Lung (tissue), 12 donors: ENCODE data around the gene ABHD12B. TPM values are rescaled to one million over a fixed set of nuclear protein-coding genes. Genes with fewer than 3 reads are reported as not detected.
"Not testable (repeated sequence)": the region's sequence is repeated elsewhere in the genome, so short reads cannot be mapped to it uniquely, and the experiment has no call there.

Source experiments
- ATAC-seq: fragments of 200-7000 bp; cut with Tn5 transposase; one replicate; pipeline ENCODE4 v1.9.1; 2020; ENCODE audit warnings: moderate number of reproducible peaks; ENCODE audit not compliant: insufficient read depth, low FRiP score
- DNase-seq, 3 donors: peaks; one replicate each; pipeline ENCODE4 v3.0.0-alpha.2; 2013 to 2017
- H3K27ac ChIP-seq, 2 donors: one replicate each; pipeline ENCODE4 v1.5.1; 2013; ENCODE audit warnings: mild to moderate bottlenecking in 2 of 2, moderate library complexity in 2 of 2, control low read depth in 1 of 2, inconsistent platforms in 1 of 2, low read depth in 1 of 2, low read length in 1 of 2
- H3K27me3 ChIP-seq, 3 donors: one replicate each; pipeline ENCODE4 v1.5.1; 2013; ENCODE audit warnings: low read length in 2 of 3; ENCODE audit not compliant: control insufficient read depth in 3 of 3, insufficient read depth in 3 of 3
- H3K36me3 ChIP-seq, 4 donors: one replicate each; pipeline ENCODE4 v1.5.1; 2013; ENCODE audit warnings: low read length in 4 of 4, mild to moderate bottlenecking in 1 of 4, moderate library complexity in 1 of 4; ENCODE audit not compliant: control insufficient read depth in 4 of 4, insufficient read depth in 4 of 4
- H3K4me1 ChIP-seq, 5 donors: one replicate each; pipeline ENCODE4 v1.5.1; 2013; ENCODE audit warnings: low read length in 5 of 5, mild to moderate bottlenecking in 2 of 5, moderate library complexity in 1 of 5; ENCODE audit not compliant: control insufficient read depth in 5 of 5, insufficient read depth in 5 of 5
- H3K4me3 ChIP-seq: one replicate; pipeline ENCODE4 v1.5.1; 2013; ENCODE audit warnings: mild to moderate bottlenecking, control low read depth, moderate library complexity
- H3K9ac ChIP-seq, 2 donors: one replicate each; pipeline ENCODE4 v1.5.1; 2013; ENCODE audit warnings: low read length in 2 of 2, control low read depth in 1 of 2; ENCODE audit not compliant: insufficient read depth in 1 of 2
- H3K9me3 ChIP-seq, 4 donors: one replicate each; pipeline ENCODE4 v1.5.1; 2013; ENCODE audit warnings: low read length in 3 of 4, mild to moderate bottlenecking in 1 of 4, moderate library complexity in 1 of 4; ENCODE audit not compliant: control insufficient read depth in 4 of 4, insufficient read depth in 3 of 4
- WGBS, 2 donors: extraction: QIAGEN DNeasy Blood & Tissue Kit; methylation state at CpG; one replicate each; pipeline ENCODE4 v1.1.7; 2013; 5-methylcytosine and 5-hydroxymethylcytosine counted together
- polyA plus RNA-seq, 2 donors: library from polyadenylated mRNA; stranded (reverse); fragments of 200-250 nt; gene quantifications; one replicate each; pipeline ENCODE4 v1.2.1, GENCODE V29; 2013
- total RNA-seq, 2 donors: library from RNA; depleted of rRNA in 1 of 2; stranded (reverse); fragments of >200 nt in 1 of 2; gene quantifications; one replicate each; pipeline ENCODE4 v1.2.1, GENCODE V29; 2014 to 2021
- TF ChIP-seq, protein P1 (sequence below): IDR thresholded peaks from 2 replicates; pipeline ENCODE4 v1.5.1; 2012; ENCODE audit warnings: mild to moderate bottlenecking; ENCODE audit errors: control extremely low read depth, extremely low read depth
- donor health status: control.
- donor health status: control.
- donor health status: Bipolar disorder and iron deficiency.
- donor health status: healthy.
- donor health status: DM: yes; HTN: yes; CAD: no.

The ABHD12B gene
- total and polyA plus RNA-seq, 4 donors, result 0.56 to 1.0 (median 0.95) TPM; not detected in 1

DNA sequence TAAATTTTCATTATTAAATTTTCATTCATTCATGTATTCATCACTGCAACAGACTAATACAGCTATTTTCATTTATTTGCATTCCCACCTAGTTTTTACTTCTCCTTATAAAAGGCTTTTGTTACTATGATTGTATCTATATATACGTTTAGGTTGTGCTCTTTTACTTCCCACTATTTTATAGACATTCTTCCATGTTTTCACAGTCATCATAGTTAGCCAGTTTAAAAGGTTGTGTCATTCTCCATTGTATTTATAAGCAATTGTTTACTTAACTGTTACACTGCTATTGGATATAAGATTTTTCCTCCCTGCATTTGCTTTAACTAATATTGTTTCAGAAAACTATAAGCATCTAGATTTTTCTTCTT is 12.0 kb downstream of the ABHD12B start:
- TF ChIP-seq, protein P1, sequence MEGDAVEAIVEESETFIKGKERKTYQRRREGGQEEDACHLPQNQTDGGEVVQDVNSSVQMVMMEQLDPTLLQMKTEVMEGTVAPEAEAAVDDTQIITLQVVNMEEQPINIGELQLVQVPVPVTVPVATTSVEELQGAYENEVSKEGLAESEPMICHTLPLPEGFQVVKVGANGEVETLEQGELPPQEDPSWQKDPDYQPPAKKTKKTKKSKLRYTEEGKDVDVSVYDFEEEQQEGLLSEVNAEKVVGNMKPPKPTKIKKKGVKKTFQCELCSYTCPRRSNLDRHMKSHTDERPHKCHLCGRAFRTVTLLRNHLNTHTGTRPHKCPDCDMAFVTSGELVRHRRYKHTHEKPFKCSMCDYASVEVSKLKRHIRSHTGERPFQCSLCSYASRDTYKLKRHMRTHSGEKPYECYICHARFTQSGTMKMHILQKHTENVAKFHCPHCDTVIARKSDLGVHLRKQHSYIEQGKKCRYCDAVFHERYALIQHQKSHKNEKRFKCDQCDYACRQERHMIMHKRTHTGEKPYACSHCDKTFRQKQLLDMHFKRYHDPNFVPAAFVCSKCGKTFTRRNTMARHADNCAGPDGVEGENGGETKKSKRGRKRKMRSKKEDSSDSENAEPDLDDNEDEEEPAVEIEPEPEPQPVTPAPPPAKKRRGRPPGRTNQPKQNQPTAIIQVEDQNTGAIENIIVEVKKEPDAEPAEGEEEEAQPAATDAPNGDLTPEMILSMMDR, result no peak
- DNase-seq (no peak), ATAC-seq (no peak)
- peaks cover 0 to 9% (median 5%) of the 10 kb centered on the region in 3 donors for H3K27me3 ChIP-seq
- H3K9ac ChIP-seq, result no peak overlapping the region
- peaks cover 0 to 2% (median 0%) of the 10 kb centered on the region in 5 donors for H3K4me1 ChIP-seq
- 57 to 62% methylated on average over 1 of the region's 1 CpG for WGBS, 2 donors
- H3K4me3 ChIP-seq, result no peak overlapping the region
- H3K9me3 ChIP-seq, result peaks cover 0 to 3% (median 0%) of the 10 kb centered on the region in 4 donors
- no peaks in the 10 kb centered on the region for H3K36me3 ChIP-seq
- no peak overlapping the region for H3K27ac ChIP-seq

DNA sequence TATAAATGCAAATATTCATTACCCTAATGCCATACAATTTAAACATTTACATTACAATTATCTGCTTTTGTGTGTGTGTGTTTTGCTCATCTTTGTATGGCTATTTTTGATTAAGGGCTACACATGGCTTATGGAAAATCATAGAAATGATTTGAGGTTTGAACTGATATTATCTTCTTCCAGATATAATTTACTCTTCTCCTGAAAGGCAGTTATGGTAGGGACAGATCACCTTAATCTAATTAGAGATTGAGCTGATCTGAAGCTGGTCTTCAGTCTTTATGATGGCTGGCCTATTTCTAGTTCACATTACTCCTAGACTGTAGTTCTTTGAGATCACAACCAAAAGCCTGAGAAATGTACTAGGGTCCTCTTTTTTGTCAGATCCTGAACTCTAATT is 15.6 kb downstream of the ABHD12B start:
- no peak overlapping the region for H3K9ac ChIP-seq
- no peak overlapping the region for H3K4me3 ChIP-seq
- H3K9me3 ChIP-seq, result peaks cover 0 to 3% (median 0%) of the 10 kb centered on the region in 4 donors
- DNase-seq (no peak), ATAC-seq (no peak)
- peaks cover 0 to 5% (median 3%) of the 10 kb centered on the region in 3 donors for H3K27me3 ChIP-seq
- H3K27ac ChIP-seq, result no peak overlapping the region
- TF ChIP-seq, protein P1, result no peak
- no peaks in the 10 kb centered on the region for H3K4me1 ChIP-seq
- no peaks in the 10 kb centered on the region for H3K36me3 ChIP-seq

DNA sequence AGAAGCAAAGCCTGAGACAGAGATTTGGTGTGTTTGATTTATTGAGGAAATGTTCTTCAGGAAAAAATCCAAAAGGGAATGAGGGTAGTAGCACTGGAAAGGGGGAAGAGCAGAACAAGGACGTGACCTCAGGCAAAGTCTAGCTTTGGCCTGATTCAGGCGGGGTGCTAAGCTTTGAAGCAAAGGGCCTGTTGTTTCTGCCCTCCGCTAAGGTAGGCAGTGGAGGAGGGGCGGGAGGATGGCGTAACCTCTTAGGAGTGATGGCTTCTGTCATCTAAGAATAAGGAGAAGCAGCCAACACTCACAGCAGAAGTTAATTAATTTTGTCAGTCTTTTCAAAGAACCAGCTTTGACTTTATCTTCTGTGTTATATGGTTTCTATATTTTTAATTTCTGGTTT is 20.4 kb downstream of the ABHD12B start:
- H3K4me3 ChIP-seq, result no peak overlapping the region
- H3K36me3 ChIP-seq, result no peaks in the 10 kb centered on the region
- ATAC-seq (no peak), DNase-seq (no peak)
- H3K9ac ChIP-seq, result no peak overlapping the region
- TF ChIP-seq, protein P1, result no peak
- no peak overlapping the region for H3K27ac ChIP-seq
- H3K27me3 ChIP-seq, result no peaks in the 10 kb centered on the region
- no peaks in the 10 kb centered on the region for H3K9me3 ChIP-seq
- H3K4me1 ChIP-seq, result no peaks in the 10 kb centered on the region
- WGBS, 2 donors, result 78 to 83% methylated on average over 5 of the region's 5 CpGs

DNA sequence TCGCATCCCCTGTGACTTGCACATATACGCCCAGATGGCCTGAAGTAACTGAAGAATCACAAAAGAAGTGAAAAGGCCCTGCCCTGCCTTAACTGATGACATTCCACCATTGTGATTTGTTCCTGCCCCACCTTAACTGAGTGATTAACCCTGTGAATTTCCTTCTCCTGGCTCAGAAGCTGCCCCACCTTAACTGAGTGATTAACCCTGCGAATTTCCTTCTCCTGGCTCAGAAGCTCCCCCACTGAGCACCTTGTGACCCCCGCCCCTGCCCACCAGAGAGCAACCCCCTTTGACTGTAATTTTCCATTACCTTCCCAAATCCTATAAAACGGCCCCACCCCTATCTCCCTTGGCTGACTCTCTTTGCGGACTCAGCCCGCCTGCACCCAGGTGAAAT is 24.6 kb downstream of the ABHD12B start:
- not testable (repeated sequence) for H3K4me3 ChIP-seq, DNase-seq, H3K4me1 ChIP-seq, H3K27me3 ChIP-seq, H3K9ac ChIP-seq, H3K9me3 ChIP-seq, H3K36me3 ChIP-seq, ATAC-seq, H3K27ac ChIP-seq
- 93 to 94% methylated on average over 5 of the region's 7 CpGs for WGBS, 2 donors

DNA sequence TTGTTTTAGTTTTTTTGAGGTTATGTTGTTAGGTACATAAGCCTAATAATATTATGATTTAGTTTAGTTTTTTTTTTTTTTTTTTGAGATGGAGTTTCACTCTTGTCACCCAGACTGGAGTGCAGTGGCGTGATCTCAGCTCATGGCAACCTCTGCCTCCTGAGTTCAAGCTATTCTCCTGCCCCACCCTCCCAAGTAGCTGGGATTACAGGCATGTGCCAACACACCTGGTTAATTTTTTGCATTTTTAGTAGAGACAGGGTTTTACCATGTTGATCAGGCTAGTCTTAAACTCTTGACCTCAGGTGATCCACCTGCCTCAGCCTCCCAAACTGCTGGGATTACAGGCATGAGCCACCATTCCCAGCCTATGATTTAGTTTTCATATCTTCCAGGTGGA is 25.2 kb downstream of the ABHD12B start:
- not testable (repeated sequence) for H3K27ac ChIP-seq, H3K9me3 ChIP-seq, DNase-seq, H3K27me3 ChIP-seq, H3K36me3 ChIP-seq, ATAC-seq, H3K4me3 ChIP-seq, H3K9ac ChIP-seq, H3K4me1 ChIP-seq
- WGBS, 2 donors, result 88 to 100% methylated on average over 1 of the region's 1 CpG
